GM23338 (cell line): ENCODE data around the gene PLEKHN1. TPM values are rescaled to one million over a fixed set of nuclear protein-coding genes. Genes with fewer than 3 reads are reported as not detected.

ENCODE experiments used
- ATAC-seq: fragments of 200-7000 bp; cut with Tn5 transposase; 3 replicates; pipeline ENCODE4 v1.9.1; 2020
- DNase-seq: peaks from one replicate; pipeline ENCODE4 v3.0.0-alpha.2; 2015; ENCODE audit warnings: low spot score
- H2AFZ ChIP-seq: fragments of 200-600 bp; sonication (generic); 2 replicates; pipeline ENCODE4 v1.8.0; 2016; ENCODE audit warnings: antibody characterized with exemption, mild to moderate bottlenecking, moderate library complexity
- H3F3A ChIP-seq: fragments of 200-600 bp; sonication (generic); replicated peaks from 2 replicates; pipeline ENCODE4 v1.8.0; 2017; ENCODE audit warnings: antibody characterized with exemption, mixed run types, low read depth
- H3K27ac ChIP-seq: fragments of 200-600 bp; sonication (generic); 2 replicates; pipeline ENCODE4 v1.6.1; 2016; ENCODE audit warnings: low read depth
- H3K27me3 ChIP-seq: fragments of 200-600 bp; sonication (generic); 2 replicates; pipeline ENCODE4 v1.8.0; 2016; ENCODE audit warnings: mild to moderate bottlenecking, mixed run types, moderate library complexity; ENCODE audit not compliant: insufficient read depth
- H3K36me3 ChIP-seq: fragments of 200-600 bp; sonication (generic); 2 replicates; pipeline ENCODE4 v1.8.0; 2016; ENCODE audit warnings: mild to moderate bottlenecking; ENCODE audit not compliant: insufficient read depth
- H3K4me1 ChIP-seq: fragments of 200-600 bp; sonication (generic); 2 replicates; pipeline ENCODE4 v1.8.0; 2016; ENCODE audit warnings: mild to moderate bottlenecking, moderate library complexity; ENCODE audit not compliant: insufficient read depth
- H3K4me2 ChIP-seq: fragments of 200-600 bp; sonication (generic); 2 replicates; pipeline ENCODE4 v1.7.1; 2017; ENCODE audit warnings: mixed run types
- H3K4me3 ChIP-seq: fragments of 200-600 bp; sonication (generic); 2 replicates; pipeline ENCODE4 v1.6.1; 2016; ENCODE audit warnings: mixed run types
- H3K79me2 ChIP-seq: fragments of 200-600 bp; sonication (generic); replicated peaks from 2 replicates; pipeline ENCODE4 v1.8.0; 2017; ENCODE audit warnings: mild to moderate bottlenecking; ENCODE audit not compliant: insufficient read depth
- H3K9me2 ChIP-seq: fragments of 200-600 bp; sonication (generic); 2 replicates; pipeline ENCODE4 v1.8.0; 2017; ENCODE audit not compliant: insufficient read depth
- H4K20me1 ChIP-seq: fragments of 200-600 bp; sonication (generic); replicated peaks from 2 replicates; pipeline ENCODE4 v1.8.0; 2017; ENCODE audit warnings: mild to moderate bottlenecking; ENCODE audit not compliant: insufficient read depth
- H3K27ac Mint-ChIP-seq: 2 replicates; pipeline ENCODE4 v1.8.0; 2020; ENCODE audit warnings: inconsistent platforms, mild to moderate bottlenecking, moderate library complexity, mixed read lengths
- H3K27me3 Mint-ChIP-seq: 3 replicates; pipeline ENCODE4 v1.8.0; 2022; ENCODE audit warnings: low read depth, mild to moderate bottlenecking, moderate library complexity, mixed read lengths, inconsistent platforms; ENCODE audit not compliant: insufficient read depth, poor library complexity
- H3K36me3 Mint-ChIP-seq: 3 replicates; pipeline ENCODE4 v1.8.0; 2021; ENCODE audit warnings: low read depth, mild to moderate bottlenecking, inconsistent platforms, moderate library complexity, mixed read lengths
- H3K4me1 Mint-ChIP-seq: 3 replicates; pipeline ENCODE4 v1.8.0; 2020; ENCODE audit warnings: mild to moderate bottlenecking, inconsistent platforms, mixed read lengths
- H3K4me3 Mint-ChIP-seq: 3 replicates; pipeline ENCODE4 v1.8.0; 2021; ENCODE audit warnings: moderate library complexity, mild to moderate bottlenecking, inconsistent platforms, mixed read lengths
- H3K9me3 Mint-ChIP-seq: 3 replicates; pipeline ENCODE4 v1.8.0; 2020; ENCODE audit warnings: moderate library complexity, mild to moderate bottlenecking, inconsistent platforms, mixed read lengths
- CREB1 ChIP-seq: fragments of 250-450 bp; sonication (Bioruptor Pico); IDR thresholded peaks from 2 replicates; pipeline ENCODE4 v1.5.0; 2020; ENCODE audit warnings: low read depth, mild to moderate bottlenecking, moderate library complexity
- EZH2 ChIP-seq: fragments of 200-600 bp; sonication (generic); IDR thresholded peaks from one replicate; pipeline ENCODE4 v1.8.0; 2017; ENCODE audit warnings: antibody characterized with exemption, mild to moderate bottlenecking, low read depth; ENCODE audit not compliant: unreplicated experiment
- EZH2phosphoT487 ChIP-seq: fragments of 200-600 bp; sonication (generic); IDR thresholded peaks from one replicate; pipeline ENCODE4 v1.8.1; 2018; ENCODE audit warnings: antibody characterized with exemption; ENCODE audit not compliant: unreplicated experiment
- JUNB ChIP-seq: IDR thresholded peaks from one replicate; pipeline ENCODE4 v1.6.1; 2016; ENCODE audit warnings: antibody characterized with exemption; ENCODE audit not compliant: unreplicated experiment
- NANOG ChIP-seq: IDR thresholded peaks from 2 replicates; pipeline ENCODE4 v1.6.1; 2016; ENCODE audit warnings: antibody characterized with exemption, borderline replicate concordance
- POLR2AphosphoS5 ChIP-seq: IDR thresholded peaks from 2 replicates; pipeline ENCODE4 v1.6.1; 2016; ENCODE audit warnings: antibody characterized with exemption, low read depth
- STAT1 ChIP-seq: IDR thresholded peaks from one replicate; pipeline ENCODE4 v1.6.1; 2016; ENCODE audit warnings: antibody characterized with exemption; ENCODE audit not compliant: unreplicated experiment
- ZNF114 ChIP-seq: fragments of 250-450 bp; sonication (Bioruptor Pico); IDR thresholded peaks from 2 replicates; pipeline ENCODE4 v1.5.0; 2020; ENCODE audit warnings: mild to moderate bottlenecking, moderate library complexity
- ZNF331 ChIP-seq: fragments of 250-450 bp; sonication (Bioruptor Pico); IDR thresholded peaks from 2 replicates; pipeline ENCODE4 v1.5.0; 2020; ENCODE audit warnings: low read depth, mild to moderate bottlenecking, moderate library complexity
- polyA plus RNA-seq: library from polyadenylated mRNA; unstranded; fragments of >200 nt; fragmentation: Nextera tagmentation; extraction: Ambion mirVana; gene quantifications from 2 replicates; pipeline ENCODE4 v1.2.1, GENCODE V29; 2016
- total RNA-seq: library from RNA; depleted of rRNA; stranded (reverse); fragments of >200 nt; shearing (Covaris generic); gene quantifications from 2 replicates; pipeline ENCODE4 v1.2.3, GENCODE V29; 2014
- TF ChIP-seq, protein P1 (sequence below): IDR thresholded peaks from 2 replicates; pipeline ENCODE4 v1.6.1; 2016; ENCODE audit warnings: antibody characterized with exemption
- TF ChIP-seq, protein P2 (sequence below): fragments of 250-450 bp; sonication (Bioruptor Pico); IDR thresholded peaks from 2 replicates; pipeline ENCODE4 v1.5.0; 2020; ENCODE audit warnings: mild to moderate bottlenecking, moderate library complexity
- TF ChIP-seq, protein P3 (sequence below): IDR thresholded peaks from one replicate; pipeline ENCODE4 v1.6.1; 2018; ENCODE audit warnings: antibody characterized with exemption; ENCODE audit not compliant: unreplicated experiment
- TF ChIP-seq, protein P4 (sequence below), 2 experiments: fragments of 200-600 bp in 1 of 2; sonication (generic) in 1 of 2; conservative IDR thresholded peaks; 2 replicates each; pipeline versions ENCODE4 v1.5.1 to v1.6.1; 2016 to 2017; ENCODE audit warnings: antibody characterized with exemption in 2 of 2, low read depth in 2 of 2, mild to moderate bottlenecking in 2 of 2, moderate library complexity in 1 of 2

Gene PLEKHN1
- total and polyA plus RNA-seq, 2 experiments from 2014 or later: 1.4 to 3.3 TPM

DNA sequence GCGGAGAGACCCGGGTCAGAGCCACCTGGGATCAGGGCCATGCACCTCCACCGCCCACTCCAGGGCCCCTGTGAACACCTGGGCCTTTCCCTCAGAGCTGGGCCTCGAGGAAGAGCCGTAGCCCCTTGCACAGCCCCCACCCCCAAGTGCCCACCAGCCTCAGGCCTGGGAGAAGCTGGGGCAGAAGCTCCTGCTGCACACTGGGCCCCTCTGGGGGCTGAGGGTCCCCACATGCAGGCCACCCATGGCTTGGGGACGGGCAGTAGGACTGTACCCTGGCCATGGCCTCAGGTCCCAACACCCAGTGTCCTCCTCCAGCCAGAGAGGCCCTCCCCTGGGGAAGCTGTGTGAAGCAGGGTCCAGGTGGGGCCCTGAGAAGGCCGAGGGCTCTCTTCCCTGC is 13.7 kb upstream of the PLEKHN1 start:
- H2AFZ ChIP-seq: no peak overlapping the region
- peaks cover 13% of the 10 kb centered on the region for H3K27me3 Mint-ChIP-seq
- no peaks in the 10 kb centered on the region; the same call in 2 of the 3 replicates for H3K9me3 Mint-ChIP-seq
- no peak overlapping the region for H3K4me3 Mint-ChIP-seq
- peaks cover 3% of the 10 kb centered on the region for H3K4me1 Mint-ChIP-seq
- no peaks in the 10 kb centered on the region for H3F3A ChIP-seq
- H3K27me3 ChIP-seq: no peaks in the 10 kb centered on the region
- ATAC-seq (no peak), DNase-seq (no peak)
- peaks cover 4% of the 10 kb centered on the region for H3K79me2 ChIP-seq
- no peaks in the 10 kb centered on the region for H3K4me1 ChIP-seq
- H4K20me1 ChIP-seq: no peaks in the 10 kb centered on the region; the same call in 1 of the 2 replicates
- TF ChIP-seq STAT1: no peak
- TF ChIP-seq JUNB: no peak
- TF ChIP-seq CREB1 (CRISPR knock-in tag): no peak
- TF ChIP-seq, protein P1, sequence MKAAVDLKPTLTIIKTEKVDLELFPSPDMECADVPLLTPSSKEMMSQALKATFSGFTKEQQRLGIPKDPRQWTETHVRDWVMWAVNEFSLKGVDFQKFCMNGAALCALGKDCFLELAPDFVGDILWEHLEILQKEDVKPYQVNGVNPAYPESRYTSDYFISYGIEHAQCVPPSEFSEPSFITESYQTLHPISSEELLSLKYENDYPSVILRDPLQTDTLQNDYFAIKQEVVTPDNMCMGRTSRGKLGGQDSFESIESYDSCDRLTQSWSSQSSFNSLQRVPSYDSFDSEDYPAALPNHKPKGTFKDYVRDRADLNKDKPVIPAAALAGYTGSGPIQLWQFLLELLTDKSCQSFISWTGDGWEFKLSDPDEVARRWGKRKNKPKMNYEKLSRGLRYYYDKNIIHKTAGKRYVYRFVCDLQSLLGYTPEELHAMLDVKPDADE: no peak
- TF ChIP-seq, protein P2, sequence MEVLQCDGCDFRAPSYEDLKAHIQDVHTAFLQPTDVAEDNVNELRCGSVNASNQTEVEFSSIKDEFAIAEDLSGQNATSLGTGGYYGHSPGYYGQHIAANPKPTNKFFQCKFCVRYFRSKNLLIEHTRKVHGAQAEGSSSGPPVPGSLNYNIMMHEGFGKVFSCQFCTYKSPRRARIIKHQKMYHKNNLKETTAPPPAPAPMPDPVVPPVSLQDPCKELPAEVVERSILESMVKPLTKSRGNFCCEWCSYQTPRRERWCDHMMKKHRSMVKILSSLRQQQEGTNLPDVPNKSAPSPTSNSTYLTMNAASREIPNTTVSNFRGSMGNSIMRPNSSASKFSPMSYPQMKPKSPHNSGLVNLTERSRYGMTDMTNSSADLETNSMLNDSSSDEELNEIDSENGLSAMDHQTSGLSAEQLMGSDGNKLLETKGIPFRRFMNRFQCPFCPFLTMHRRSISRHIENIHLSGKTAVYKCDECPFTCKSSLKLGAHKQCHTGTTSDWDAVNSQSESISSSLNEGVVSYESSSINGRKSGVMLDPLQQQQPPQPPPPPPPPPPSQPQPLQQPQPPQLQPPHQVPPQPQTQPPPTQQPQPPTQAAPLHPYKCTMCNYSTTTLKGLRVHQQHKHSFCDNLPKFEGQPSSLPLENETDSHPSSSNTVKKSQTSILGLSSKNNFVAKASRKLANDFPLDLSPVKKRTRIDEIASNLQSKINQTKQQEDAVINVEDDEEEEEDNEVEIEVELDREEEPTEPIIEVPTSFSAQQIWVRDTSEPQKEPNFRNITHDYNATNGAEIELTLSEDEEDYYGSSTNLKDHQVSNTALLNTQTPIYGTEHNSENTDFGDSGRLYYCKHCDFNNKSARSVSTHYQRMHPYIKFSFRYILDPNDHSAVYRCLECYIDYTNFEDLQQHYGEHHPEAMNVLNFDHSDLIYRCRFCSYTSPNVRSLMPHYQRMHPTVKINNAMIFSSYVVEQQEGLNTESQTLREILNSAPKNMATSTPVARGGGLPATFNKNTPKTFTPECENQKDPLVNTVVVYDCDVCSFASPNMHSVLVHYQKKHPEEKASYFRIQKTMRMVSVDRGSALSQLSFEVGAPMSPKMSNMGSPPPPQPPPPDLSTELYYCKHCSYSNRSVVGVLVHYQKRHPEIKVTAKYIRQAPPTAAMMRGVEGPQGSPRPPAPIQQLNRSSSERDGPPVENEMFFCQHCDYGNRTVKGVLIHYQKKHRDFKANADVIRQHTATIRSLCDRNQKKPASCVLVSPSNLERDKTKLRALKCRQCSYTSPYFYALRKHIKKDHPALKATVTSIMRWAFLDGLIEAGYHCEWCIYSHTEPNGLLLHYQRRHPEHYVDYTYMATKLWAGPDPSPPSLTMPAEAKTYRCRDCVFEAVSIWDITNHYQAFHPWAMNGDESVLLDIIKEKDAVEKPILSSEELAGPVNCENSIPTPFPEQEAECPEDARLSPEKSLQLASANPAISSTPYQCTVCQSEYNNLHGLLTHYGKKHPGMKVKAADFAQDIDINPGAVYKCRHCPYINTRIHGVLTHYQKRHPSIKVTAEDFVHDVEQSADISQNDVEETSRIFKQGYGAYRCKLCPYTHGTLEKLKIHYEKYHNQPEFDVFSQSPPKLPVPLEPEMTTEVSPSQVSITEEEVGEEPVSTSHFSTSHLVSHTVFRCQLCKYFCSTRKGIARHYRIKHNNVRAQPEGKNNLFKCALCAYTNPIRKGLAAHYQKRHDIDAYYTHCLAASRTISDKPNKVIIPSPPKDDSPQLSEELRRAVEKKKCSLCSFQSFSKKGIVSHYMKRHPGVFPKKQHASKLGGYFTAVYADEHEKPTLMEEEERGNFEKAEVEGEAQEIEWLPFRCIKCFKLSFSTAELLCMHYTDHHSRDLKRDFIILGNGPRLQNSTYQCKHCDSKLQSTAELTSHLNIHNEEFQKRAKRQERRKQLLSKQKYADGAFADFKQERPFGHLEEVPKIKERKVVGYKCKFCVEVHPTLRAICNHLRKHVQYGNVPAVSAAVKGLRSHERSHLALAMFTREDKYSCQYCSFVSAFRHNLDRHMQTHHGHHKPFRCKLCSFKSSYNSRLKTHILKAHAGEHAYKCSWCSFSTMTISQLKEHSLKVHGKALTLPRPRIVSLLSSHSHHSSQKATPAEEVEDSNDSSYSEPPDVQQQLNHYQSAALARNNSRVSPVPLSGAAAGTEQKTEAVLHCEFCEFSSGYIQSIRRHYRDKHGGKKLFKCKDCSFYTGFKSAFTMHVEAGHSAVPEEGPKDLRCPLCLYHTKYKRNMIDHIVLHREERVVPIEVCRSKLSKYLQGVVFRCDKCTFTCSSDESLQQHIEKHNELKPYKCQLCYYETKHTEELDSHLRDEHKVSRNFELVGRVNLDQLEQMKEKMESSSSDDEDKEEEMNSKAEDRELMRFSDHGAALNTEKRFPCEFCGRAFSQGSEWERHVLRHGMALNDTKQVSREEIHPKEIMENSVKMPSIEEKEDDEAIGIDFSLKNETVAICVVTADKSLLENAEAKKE (CRISPR knock-in tag): no peak
- TF ChIP-seq, protein P3, sequence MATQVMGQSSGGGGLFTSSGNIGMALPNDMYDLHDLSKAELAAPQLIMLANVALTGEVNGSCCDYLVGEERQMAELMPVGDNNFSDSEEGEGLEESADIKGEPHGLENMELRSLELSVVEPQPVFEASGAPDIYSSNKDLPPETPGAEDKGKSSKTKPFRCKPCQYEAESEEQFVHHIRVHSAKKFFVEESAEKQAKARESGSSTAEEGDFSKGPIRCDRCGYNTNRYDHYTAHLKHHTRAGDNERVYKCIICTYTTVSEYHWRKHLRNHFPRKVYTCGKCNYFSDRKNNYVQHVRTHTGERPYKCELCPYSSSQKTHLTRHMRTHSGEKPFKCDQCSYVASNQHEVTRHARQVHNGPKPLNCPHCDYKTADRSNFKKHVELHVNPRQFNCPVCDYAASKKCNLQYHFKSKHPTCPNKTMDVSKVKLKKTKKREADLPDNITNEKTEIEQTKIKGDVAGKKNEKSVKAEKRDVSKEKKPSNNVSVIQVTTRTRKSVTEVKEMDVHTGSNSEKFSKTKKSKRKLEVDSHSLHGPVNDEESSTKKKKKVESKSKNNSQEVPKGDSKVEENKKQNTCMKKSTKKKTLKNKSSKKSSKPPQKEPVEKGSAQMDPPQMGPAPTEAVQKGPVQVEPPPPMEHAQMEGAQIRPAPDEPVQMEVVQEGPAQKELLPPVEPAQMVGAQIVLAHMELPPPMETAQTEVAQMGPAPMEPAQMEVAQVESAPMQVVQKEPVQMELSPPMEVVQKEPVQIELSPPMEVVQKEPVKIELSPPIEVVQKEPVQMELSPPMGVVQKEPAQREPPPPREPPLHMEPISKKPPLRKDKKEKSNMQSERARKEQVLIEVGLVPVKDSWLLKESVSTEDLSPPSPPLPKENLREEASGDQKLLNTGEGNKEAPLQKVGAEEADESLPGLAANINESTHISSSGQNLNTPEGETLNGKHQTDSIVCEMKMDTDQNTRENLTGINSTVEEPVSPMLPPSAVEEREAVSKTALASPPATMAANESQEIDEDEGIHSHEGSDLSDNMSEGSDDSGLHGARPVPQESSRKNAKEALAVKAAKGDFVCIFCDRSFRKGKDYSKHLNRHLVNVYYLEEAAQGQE: no peak
- TF ChIP-seq ZNF114 (CRISPR knock-in tag): no peak
- TF ChIP-seq EZH2phosphoT487: no peak
- no peak for TF ChIP-seq ZNF331 (CRISPR knock-in tag)
- no peak for TF ChIP-seq NANOG
- TF ChIP-seq POLR2AphosphoS5: no peak
- no peak for TF ChIP-seq EZH2
- TF ChIP-seq, protein P4, sequence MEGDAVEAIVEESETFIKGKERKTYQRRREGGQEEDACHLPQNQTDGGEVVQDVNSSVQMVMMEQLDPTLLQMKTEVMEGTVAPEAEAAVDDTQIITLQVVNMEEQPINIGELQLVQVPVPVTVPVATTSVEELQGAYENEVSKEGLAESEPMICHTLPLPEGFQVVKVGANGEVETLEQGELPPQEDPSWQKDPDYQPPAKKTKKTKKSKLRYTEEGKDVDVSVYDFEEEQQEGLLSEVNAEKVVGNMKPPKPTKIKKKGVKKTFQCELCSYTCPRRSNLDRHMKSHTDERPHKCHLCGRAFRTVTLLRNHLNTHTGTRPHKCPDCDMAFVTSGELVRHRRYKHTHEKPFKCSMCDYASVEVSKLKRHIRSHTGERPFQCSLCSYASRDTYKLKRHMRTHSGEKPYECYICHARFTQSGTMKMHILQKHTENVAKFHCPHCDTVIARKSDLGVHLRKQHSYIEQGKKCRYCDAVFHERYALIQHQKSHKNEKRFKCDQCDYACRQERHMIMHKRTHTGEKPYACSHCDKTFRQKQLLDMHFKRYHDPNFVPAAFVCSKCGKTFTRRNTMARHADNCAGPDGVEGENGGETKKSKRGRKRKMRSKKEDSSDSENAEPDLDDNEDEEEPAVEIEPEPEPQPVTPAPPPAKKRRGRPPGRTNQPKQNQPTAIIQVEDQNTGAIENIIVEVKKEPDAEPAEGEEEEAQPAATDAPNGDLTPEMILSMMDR (conservative IDR thresholded peaks at IDR 0.05; ENCODE audit: low read depth in 2 of 2): no peak
- H3K4me2 ChIP-seq: no peak overlapping the region
- no peaks in the 10 kb centered on the region for H3K9me2 ChIP-seq
- H3K27ac Mint-ChIP-seq: no peak overlapping the region
- H3K4me3 ChIP-seq: no peak overlapping the region
- peaks cover 64% of the 10 kb centered on the region for H3K36me3 Mint-ChIP-seq
- peaks cover 25% of the 10 kb centered on the region for H3K36me3 ChIP-seq
- no peak overlapping the region for H3K27ac ChIP-seq
